ENCODE results near the gene C10orf90.

- TF ChIP-seq CTCF (IDR thresholded peaks at IDR 0.05) (no peak), POLR2A (IDR thresholded peaks at IDR 0.05) (no peak)
Measured at GRCh38 chr10:126616737-126617136, 53.8 kb downstream of the C10orf90 start.

Measured in esophagus squamous epithelium (tissue), 4 donors.